ENCODE measurements around the gene LRCH3.
"Not testable (repeated sequence)": the region's sequence is repeated elsewhere in the genome, so short reads cannot be mapped to it uniquely, and the experiment has no call there.

LRCH3 gene

GRCh38 chr3:197837282-197837681 lies 46.2 kb downstream of the LRCH3 start:
- no peak for DNase-seq

GRCh38 chr3:197841789-197842188 lies 50.7 kb downstream of the LRCH3 start:
- no peak for DNase-seq

- no peak for DNase-seq
These were observed 55.4 kb downstream of the LRCH3 start for GRCh38 chr3:197846491-197846890.

GRCh38 chr3:197847866-197848401 lies 56.9 kb downstream of the LRCH3 start:
- no peak for DNase-seq

GRCh38 chr3:197854596-197855343 lies 63.7 kb downstream of the LRCH3 start:
- DNase-seq = no peak

GRCh38 chr3:197855571-197855970 lies 64.5 kb downstream of the LRCH3 start:
- no peak for DNase-seq

- DNase-seq = no peak
These were observed 65.3 kb downstream of the LRCH3 start for GRCh38 chr3:197856199-197856816.

GRCh38 chr3:197858133-197858532 lies 67.1 kb downstream of the LRCH3 start:
- DNase-seq = no peak

GRCh38 chr3:197858598-197858997 lies 67.5 kb downstream of the LRCH3 start:
- DNase-seq = no peak

- DNase-seq = no peak
These were observed 75.0 kb downstream of the LRCH3 start for GRCh38 chr3:197866035-197866434.

- no peak for DNase-seq
These were observed 82.3 kb downstream of the LRCH3 start for GRCh38 chr3:197873329-197873728.

GRCh38 chr3:197874064-197874463 lies 83.0 kb downstream of the LRCH3 start:
- no peak for DNase-seq

- no peak for DNase-seq
These were observed 83.6 kb downstream of the LRCH3 start for GRCh38 chr3:197874653-197875052.

- DNase-seq = no peak
These were observed 86.8 kb downstream of the LRCH3 start for GRCh38 chr3:197877902-197878301.

GRCh38 chr3:197878427-197878826 lies 87.4 kb downstream of the LRCH3 start:
- no peak for DNase-seq

GRCh38 chr3:197880491-197881269 lies 89.6 kb downstream of the LRCH3 start:
- DNase-seq = no peak

- DNase-seq = no peak
These were observed 90.4 kb downstream of the LRCH3 start for GRCh38 chr3:197881270-197881969.

GRCh38 chr3:197881970-197882338 lies 90.9 kb downstream of the LRCH3 start:
- DNase-seq = no peak

- no peak for DNase-seq
These were observed 91.5 kb downstream of the LRCH3 start for GRCh38 chr3:197882586-197882985.

GRCh38 chr3:197883541-197883940 lies 92.5 kb downstream of the LRCH3 start:
- DNase-seq = no peak

GRCh38 chr3:197884330-197884729 lies 93.3 kb downstream of the LRCH3 start:
- DNase-seq = not testable (repeated sequence)

GRCh38 chr3:197886052-197886451 lies 95.0 kb downstream of the LRCH3 start:
- DNase-seq = not testable (repeated sequence)
